A673 (cell line): Measurements from ENCODE around the gene ARMH3.

Experiments used
- CTCF ChIP-seq: fragments of 300-800, 200-600 bp; sonication (generic); conservative IDR thresholded peaks from 2 replicates; pipeline ENCODE4 v1.5.1; 2017; ENCODE audit warnings: low read depth, mild to moderate bottlenecking, antibody characterized with exemption, low read length, moderate library complexity, mixed read lengths
- EZH2 ChIP-seq: fragments of 200-600 bp; sonication (generic); IDR thresholded peaks from 2 replicates; pipeline ENCODE4 v1.6.1; 2017; ENCODE audit warnings: borderline replicate concordance, low read depth, mild to moderate bottlenecking, mixed read lengths, antibody characterized with exemption, low read length; ENCODE audit not compliant: poor library complexity, severe bottlenecking

GRCh38 chr10:101833466-101833865, 222.5 kb downstream of the ARMH3 start:
- TF ChIP-seq CTCF, result no peak
- TF ChIP-seq EZH2, result no peak
